ENCODE data around the gene DOCK8. TPM values are rescaled to one million over a fixed set of nuclear protein-coding genes. Genes with fewer than 3 reads are reported as not detected.

DOCK8 gene
- total RNA-seq, 2 donors from 2014 or later = 24.6 to 35.5 TPM

- no peaks in the 10 kb centered on the region for H3K27me3 ChIP-seq (replicated peaks; ENCODE audit: insufficient read depth)
- no peaks in the 10 kb centered on the region for H3K4me1 ChIP-seq (replicated peaks)
- H3K9me3 ChIP-seq = no peaks in the 10 kb centered on the region
- intact Hi-C loops (cut with DNase I) = no loop called here
- H3K27ac ChIP-seq = no peak overlapping the region
- no peaks in the 10 kb centered on the region for H3K36me3 ChIP-seq
- H3K4me3 ChIP-seq = no peak overlapping the region
- WGBS = 63% methylated on average over 6 of the region's 6 CpGs
- TF ChIP-seq POLR2AphosphoS5 (IDR thresholded peaks at IDR 0.05) = no peak
- no peak for TF ChIP-seq CTCF (IDR thresholded peaks at IDR 0.05)
- DNase-seq (ENCODE audit: low spot score) = no peak
Observed at GRCh38 chr9:221989-222776, 7.5 kb downstream of the DOCK8 start.

- 86% methylated on average over 3 of the region's 3 CpGs for WGBS
- no peak for DNase-seq (ENCODE audit: low spot score)
- intact Hi-C loops (cut with DNase I) = no loop called here
- Histone ChIP-seq H3K4me1 (replicated peaks) (no peaks in the 10 kb centered on the region), H3K36me3 (no peaks in the 10 kb centered on the region), H3K27me3 (replicated peaks; ENCODE audit: insufficient read depth) (no peaks in the 10 kb centered on the region), H3K27ac (no peak overlapping the region), H3K4me3 (no peak overlapping the region), H3K9me3 (no peaks in the 10 kb centered on the region)
- TF ChIP-seq POLR2A (IDR thresholded peaks at IDR 0.05) = no peak
- TF ChIP-seq CTCF (IDR thresholded peaks at IDR 0.05) = no peak
Observed at GRCh38 chr9:223152-223551, 8.5 kb downstream of the DOCK8 start.

- Histone ChIP-seq H3K4me3 (no peak overlapping the region), H3K27ac (no peak overlapping the region), H3K27me3 (replicated peaks; ENCODE audit: insufficient read depth) (no peaks in the 10 kb centered on the region), H3K36me3 (no peaks in the 10 kb centered on the region), H3K9me3 (no peaks in the 10 kb centered on the region), H3K4me1 (replicated peaks) (no peaks in the 10 kb centered on the region)
- TF ChIP-seq POLR2A (IDR thresholded peaks at IDR 0.05) (no peak), CTCF (IDR thresholded peaks at IDR 0.05) (no peak), POLR2AphosphoS5 (IDR thresholded peaks at IDR 0.05) (no peak)
- 75% methylated on average over 5 of the region's 5 CpGs for WGBS
- intact Hi-C loops (cut with DNase I) = no loop called here
- DNase-seq (ENCODE audit: low spot score) = no peak
Observed at GRCh38 chr9:224026-224425, 9.4 kb downstream of the DOCK8 start.

- no peaks in the 10 kb centered on the region for H3K9me3 ChIP-seq
- H3K27ac ChIP-seq = no peak overlapping the region
- H3K36me3 ChIP-seq = no peaks in the 10 kb centered on the region
- intact Hi-C loops (cut with DNase I) = no loop called here
- TF ChIP-seq POLR2AphosphoS5 (IDR thresholded peaks at IDR 0.05) = no peak
- no peak for TF ChIP-seq CTCF (IDR thresholded peaks at IDR 0.05)
- TF ChIP-seq POLR2A (IDR thresholded peaks at IDR 0.05) = no peak
- DNase-seq (ENCODE audit: low spot score) = no peak
- WGBS = 46% methylated on average over 3 of the region's 3 CpGs
- H3K4me3 ChIP-seq = no peak overlapping the region
- H3K4me1 ChIP-seq (replicated peaks) = no peaks in the 10 kb centered on the region
- H3K27me3 ChIP-seq (replicated peaks; ENCODE audit: insufficient read depth) = no peaks in the 10 kb centered on the region
Observed at GRCh38 chr9:224582-225520, 10.2 kb downstream of the DOCK8 start.
